GM06990 (cell line): ENCODE measurements around the gene DKK2.

ENCODE experiments used
- DNase-seq: peaks from one replicate; pipeline ENCODE4 v3.0.0-alpha.2; 2011; ENCODE audit not compliant: insufficient read length; ENCODE audit errors: extremely low read depth
- H3K27me3 ChIP-seq: replicated peaks from 2 replicates; pipeline ENCODE4 v1.6.0; 2011; ENCODE audit warnings: low read length; ENCODE audit not compliant: control insufficient read depth, insufficient read depth
- H3K36me3 ChIP-seq: 2 replicates; pipeline ENCODE4 v1.5.1; 2011; ENCODE audit warnings: low read length; ENCODE audit not compliant: control insufficient read depth, insufficient read depth
- H3K4me3 ChIP-seq: replicated peaks from 2 replicates; pipeline ENCODE4 v1.5.1; 2011; ENCODE audit warnings: low read depth, mild to moderate bottlenecking, control low read depth, low read length
- CTCF ChIP-seq: IDR thresholded peaks from 2 replicates; pipeline ENCODE4 v1.5.1; 2011; ENCODE audit warnings: low read length, control low read depth, mild to moderate bottlenecking, inconsistent platforms; ENCODE audit not compliant: insufficient read depth, poor library complexity, severe bottlenecking

DKK2 gene

GRCh38 chr4:106971636-106972035 is 64.5 kb downstream of the DKK2 start:
- TF ChIP-seq CTCF: no peak
- H3K4me3 ChIP-seq: no peak overlapping the region

GRCh38 chr4:106967892-106968291 is 68.2 kb downstream of the DKK2 start:
- Histone ChIP-seq H3K27me3 (no peaks in the 10 kb centered on the region), H3K36me3 (no peaks in the 10 kb centered on the region), H3K4me3 (no peak overlapping the region)
- no peak for TF ChIP-seq CTCF
- no peak for DNase-seq

More at GRCh38 chr4:106971636-106972035, 64.5 kb downstream of the DKK2 start:
- no peak for DNase-seq
- H3K27me3 ChIP-seq: no peaks in the 10 kb centered on the region
- no peaks in the 10 kb centered on the region for H3K36me3 ChIP-seq

DNA sequence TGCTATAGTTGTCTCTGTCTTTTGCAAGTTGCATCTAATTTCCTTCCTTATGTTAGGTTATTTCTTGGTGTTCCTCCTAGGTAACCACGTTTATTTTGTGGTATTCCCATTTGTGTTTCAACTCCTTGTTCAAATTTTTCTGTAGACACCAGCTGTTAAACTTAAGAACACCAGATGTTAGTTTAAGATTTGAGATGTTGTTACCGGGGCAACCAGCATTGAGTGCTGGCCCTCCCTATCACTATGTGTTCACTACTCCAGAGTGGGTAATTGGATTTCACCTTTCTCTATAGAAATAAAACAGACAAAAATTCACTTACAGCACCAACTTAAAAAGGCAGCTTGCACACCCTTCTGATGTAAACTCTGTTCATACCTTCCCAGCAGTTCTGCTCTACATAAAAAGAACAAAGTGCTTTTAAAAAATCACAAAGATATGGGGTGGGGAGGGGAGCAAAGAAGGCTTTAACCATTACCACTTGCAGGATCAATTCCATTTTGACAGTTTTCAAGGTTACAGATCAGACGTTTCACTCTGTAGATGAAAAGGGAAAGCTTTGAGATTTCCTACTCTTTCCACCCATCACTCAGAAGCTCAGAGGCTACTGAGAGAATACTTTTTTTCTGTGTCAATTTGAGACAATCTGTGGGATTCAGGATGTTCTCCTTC is 82.9 kb downstream of the DKK2 start:
- Histone ChIP-seq H3K27me3 (no peaks in the 10 kb centered on the region; the same call in 1 of the 2 replicates), H3K36me3 (no peaks in the 10 kb centered on the region), H3K4me3 (no peak overlapping the region)
- no peak for TF ChIP-seq CTCF
- no peak for DNase-seq

DNA sequence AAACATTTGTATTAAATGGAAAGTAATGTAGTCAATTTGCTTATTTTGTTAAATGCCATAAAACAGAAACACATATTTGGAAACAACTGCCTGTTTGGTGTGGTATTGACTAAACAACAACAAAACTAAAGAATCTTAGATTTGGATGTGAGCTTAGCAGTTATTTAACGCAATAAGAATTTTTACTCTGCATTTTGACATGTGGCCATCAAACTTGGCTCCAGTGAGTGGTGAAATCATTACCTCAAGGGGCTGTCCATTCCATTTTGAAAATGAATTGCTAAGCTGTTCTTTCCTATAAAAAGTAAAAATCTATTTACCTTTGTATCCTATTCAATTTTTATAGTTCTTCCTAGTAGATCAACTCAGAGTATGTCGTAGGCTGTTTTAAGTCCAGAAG is 84.2 kb downstream of the DKK2 start:
- TF ChIP-seq CTCF: no peak
- H3K4me3 ChIP-seq: no peak overlapping the region
- H3K36me3 ChIP-seq: no peaks in the 10 kb centered on the region
- no peak for DNase-seq
- no peaks in the 10 kb centered on the region; the same call in 1 of the 2 replicates for H3K27me3 ChIP-seq

GRCh38 chr4:106941841-106942240 is 94.3 kb downstream of the DKK2 start:
- Histone ChIP-seq H3K27me3 (no peaks in the 10 kb centered on the region), H3K36me3 (no peaks in the 10 kb centered on the region), H3K4me3 (no peak overlapping the region)
- no peak for DNase-seq
- no peak for TF ChIP-seq CTCF

DNA sequence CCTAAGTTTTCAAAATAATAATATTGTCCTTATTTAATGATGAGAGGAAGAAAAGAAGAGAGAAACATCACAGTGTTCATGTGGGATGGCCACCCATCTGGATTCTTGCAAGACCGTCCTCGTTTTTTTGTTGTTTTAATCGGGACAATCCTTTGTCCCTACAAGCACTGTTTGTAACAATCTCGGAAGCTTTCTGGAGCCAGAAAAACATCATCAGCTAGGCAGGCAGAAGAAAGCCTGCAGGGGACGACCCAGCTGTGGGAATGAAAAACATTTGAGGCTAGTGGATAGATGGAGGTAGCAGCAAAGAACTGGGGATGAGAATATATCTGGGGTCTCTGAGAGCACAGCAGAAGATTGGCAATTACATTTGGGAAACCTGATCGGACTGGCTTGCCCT is 105.6 kb downstream of the DKK2 start:
- no peak for DNase-seq
- no peaks in the 10 kb centered on the region for H3K27me3 ChIP-seq
- H3K36me3 ChIP-seq: no peaks in the 10 kb centered on the region
- H3K4me3 ChIP-seq: no peak overlapping the region
- TF ChIP-seq CTCF: no peak
